Cerebellar nuclear complex (tissue), 1 donor: ENCODE measurements around the gene DIPK1A.
"Not testable (repeated sequence)": the region's sequence is repeated elsewhere in the genome, so short reads cannot be mapped to it uniquely, and the experiment has no call there.

ENCODE experiments used
- DNase-seq, 2 experiments: peaks; one replicate each; lab custom pipeline; 2025; lab: John Stamatoyannopoulos, UW

The DIPK1A gene

DNA sequence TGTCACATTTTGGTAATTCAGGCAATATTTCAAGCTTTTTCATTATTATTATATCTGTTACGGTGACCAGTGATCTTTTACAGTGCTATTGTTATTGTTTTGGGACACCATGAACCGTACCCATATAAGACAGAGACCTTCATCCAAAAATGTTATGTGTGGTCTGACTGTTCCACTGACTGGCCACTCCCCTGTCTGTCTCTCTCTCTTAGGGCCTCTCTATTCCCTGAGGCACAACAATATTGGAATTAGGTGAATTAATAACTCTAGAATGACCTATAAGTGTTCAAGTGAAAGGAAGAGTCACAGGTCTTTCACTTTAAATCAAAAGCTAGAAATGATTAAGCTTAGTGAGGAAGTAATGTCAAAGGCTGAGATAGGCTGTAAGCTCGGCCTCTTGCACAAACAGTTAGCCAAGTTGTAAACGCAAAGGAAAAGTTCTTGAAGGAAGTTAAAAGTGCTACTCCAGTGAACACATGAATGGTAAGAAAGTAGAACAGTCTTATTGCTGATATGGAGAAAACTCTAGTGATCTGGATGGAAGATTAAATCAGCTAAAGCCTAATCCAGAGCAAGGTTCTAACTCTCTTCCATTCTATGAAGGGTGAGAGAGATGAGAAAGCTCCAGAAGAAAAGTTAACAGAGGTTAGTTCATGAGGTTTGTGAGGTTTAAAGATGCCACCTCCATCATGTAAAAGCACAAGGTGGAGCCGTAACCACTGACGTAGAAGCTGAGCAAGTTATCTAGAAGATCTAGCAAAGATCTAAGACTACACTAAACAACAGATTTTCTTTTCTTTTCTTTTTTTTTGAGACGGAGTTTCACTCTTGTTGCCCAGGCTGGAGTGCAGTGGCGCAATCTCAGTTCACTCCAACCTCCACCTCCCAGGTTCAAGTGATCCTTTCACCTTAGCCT lies 19.7 kb upstream of the DIPK1A start:
- no peak for DNase-seq

DNA sequence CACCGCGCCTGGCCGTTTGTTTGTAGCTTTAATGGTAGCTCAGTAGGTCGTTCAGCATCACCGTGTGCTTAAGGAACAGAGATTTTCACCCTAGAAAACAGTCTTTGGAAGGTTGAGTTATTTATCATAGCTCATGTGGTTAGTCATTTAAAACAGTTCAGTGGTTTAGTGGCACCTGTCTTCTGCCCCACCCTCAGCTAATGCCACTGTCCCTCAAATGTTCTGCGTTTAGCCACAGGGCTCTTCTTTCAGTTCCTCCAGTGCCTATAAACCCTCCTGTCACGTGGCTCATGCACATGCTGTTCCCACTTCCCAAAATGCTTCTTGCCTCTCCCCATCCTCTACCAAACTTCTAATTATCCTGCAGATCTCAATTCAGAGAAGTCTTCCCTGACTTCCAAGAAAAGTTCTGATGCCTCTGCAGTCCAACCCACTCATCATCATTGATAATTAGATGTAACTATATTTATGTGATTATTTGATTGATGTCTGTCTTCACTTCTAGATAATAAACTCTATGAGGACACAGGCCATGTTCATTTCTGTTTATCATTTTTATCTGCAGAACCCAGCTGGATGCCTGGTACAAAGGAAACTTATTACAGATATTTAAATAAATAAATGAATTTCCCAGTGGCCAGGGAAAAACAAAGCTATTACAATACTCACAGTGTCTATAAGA lies 14.4 kb upstream of the DIPK1A start:
- no peak for DNase-seq

DNA sequence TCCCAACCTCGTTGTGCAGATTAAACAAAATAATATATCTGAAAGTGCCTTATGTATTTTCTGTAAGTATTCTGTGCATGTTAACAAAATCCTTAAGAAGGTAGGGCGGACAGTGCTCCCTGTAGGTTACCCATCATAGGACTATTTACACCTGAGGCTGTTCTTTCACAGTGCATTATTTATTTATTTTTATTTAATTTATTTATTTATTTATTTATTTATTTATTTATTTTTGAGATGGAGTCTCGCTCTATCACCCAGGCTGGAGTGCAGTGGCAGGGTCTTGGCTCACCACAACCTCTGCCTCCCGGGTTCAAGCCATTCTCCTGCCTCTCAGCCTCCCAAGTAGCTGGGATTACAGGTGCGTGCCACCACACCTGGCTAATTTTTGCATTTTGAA lies 12.8 kb upstream of the DIPK1A start:
- DNase-seq = not testable (repeated sequence)

DNA sequence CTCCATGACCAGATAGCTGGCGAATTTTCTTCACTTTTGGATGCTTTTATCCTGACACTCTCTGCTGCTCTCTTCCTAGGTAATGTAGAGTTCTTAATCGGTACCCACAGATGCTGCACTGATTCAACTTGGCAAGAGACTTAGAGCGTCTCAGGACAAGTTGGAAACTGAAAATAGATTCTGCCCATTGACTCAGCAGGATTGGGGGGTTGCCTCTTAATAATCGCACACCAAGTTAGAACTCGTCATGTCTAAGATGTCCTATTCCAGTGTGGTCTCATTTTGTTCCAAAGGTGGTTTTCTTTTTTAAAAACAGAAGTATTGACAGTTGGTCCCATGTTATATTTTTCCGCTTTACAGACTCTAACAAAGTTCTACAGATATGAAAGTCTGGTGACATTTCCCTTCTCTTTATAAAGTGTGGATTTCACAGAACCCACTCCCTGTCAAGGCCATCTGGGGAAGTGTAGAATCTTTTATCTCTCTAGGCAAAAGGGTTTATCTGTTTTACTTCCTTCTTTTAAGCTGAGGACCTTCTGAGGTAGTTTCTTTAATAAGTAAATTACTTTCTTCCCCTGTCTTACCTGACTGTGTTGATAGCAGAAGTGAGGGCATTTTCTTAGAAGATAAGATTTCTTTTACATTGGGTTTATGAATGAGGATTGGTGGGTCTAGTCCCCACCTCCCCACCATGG lies 12.1 kb upstream of the DIPK1A start:
- no peak for DNase-seq

DNA sequence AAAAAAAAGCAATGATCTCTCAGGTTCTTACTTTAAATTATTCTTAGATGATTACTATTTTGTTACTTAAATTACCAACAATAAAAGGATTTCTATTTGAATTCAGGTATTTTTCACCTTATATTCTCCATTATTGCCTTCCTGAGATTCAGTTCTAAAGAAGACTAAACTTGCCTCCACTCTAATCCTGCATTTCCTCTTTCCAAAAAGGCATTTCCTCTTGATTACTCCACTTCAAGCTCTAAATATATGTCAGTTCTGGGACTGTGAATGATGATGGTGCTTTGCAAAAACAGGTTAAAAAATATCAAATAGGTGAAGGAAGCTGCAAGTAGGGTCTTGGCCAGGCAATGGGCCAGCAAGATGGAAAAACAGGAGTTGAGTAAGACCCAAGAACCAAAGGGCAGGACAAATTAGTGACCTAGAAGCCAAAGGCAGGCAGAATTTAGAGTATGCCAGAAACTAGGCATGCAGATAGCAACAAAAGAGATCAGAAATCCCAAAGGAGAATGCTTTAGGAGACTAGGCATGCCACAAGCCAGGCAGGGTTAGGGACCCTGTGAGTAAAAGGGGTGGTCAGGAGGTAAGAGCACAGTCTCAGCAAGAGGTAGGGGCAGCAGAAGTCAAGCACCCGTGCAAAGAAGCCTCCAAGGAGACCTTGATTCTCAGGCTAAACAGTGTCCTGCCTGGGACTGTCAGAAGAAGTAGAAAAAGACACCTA lies 11.3 kb upstream of the DIPK1A start:
- DNase-seq = no peak

DNA sequence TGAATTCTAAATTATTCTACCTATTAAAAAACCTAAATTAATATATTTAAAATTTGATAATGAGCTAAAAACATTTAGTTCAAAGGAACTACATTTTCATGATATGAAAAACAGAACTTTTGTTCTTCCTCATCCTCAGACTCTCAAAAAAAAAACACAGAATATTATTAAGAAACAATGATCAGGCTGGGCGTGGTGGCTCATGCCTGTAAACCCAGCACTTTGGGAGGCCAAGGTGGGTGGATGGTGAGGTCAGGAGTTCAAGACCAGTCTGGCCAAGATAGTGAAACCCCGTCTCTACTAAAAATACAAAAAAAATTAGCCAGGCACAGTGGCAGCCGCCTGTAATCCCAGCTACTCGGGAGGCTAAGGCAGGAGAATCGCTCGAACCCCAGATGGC lies 10.7 kb upstream of the DIPK1A start:
- DNase-seq = not testable (repeated sequence)

DNA sequence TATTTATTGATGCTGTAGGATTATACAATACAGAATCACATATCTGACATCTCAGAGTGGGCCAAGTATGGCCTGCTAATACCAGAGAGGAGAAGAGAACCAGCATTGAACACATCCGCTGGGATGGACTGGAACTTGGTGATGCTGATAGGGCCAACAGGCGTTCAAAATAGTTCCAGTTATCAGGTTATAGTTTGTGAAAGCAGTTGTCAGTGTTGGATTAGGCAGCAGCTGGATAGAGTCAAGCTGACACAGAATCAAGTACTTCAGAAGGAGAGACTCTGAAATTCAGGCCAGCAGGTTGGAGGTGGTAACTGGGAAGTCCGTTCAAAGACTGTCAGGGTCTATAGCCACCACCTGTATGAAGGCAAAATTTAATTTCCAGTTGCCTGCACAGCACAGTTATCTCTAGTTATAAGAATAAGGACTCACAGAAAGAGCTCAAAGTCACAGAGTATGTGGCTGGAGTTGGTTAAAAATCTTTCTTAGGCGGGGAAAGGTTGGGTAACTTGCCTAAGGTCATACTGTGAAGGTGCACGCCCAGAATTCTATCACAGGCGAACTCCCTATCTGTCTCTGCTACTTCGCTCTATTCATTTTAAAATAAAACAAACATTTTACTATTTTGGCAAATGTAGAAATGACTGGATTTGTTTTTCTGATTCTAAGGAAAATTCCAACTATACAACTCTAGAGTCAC lies 9.9 kb upstream of the DIPK1A start:
- no peak for DNase-seq

DNA sequence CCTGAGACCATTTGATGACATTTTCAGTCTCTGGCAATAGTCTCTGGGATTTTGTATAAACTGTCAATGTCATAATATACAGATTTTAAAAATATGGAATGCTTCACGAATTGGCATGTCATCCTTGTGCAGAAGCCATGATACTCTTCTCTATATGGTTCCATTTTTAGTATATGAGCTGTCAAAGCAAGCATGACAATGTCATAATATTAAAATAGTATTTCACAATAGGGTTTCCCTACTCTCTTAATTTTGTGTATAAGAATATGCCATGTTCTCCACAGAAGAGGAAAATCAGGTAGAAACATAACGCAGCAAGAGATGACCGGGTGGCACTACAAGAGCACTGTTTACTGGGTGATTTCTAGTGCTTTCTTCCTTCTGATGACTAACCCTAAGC lies 8.3 kb upstream of the DIPK1A start:
- DNase-seq = no peak

DNA sequence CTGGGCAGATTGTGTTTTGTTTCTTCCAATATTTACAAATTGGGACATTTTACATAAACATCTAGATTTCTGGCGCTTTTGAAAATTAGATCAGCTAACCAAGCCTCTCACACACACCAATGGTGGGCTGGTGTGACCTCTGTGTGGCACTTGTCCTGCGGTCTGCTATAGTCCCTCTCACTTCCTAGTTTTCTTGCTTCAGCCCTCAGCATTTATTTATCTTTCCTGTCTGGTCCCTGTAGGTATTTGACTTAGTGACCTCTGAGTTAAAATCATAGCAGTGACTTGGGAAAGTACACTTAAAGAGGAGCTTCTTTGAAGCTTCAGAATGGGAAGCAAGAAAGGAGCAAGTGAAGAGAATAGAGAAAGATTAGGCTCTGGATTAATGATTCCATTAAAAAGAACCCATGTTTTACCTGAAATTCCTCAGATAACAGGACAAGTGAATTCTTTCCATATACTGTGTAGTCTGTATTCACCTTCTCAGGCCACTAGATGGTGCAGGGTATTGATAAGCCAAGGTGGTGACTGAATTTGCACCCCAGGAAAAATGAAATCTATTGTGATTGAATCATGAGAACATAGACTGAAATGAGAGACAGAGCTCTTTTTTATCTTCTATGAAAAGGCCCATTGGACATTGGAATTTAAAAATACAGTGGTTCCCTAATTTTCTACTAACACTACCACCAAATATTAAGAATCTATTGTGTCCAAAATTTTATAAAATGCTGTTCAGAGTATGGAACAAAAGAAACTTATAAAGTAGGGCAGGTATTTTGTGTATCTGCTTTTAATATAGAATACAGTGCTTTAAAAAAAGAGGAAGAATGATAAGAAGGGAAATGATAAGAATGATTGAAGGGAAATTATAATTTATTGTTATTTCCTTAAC lies 7.1 kb upstream of the DIPK1A start:
- DNase-seq = no peak

DNA sequence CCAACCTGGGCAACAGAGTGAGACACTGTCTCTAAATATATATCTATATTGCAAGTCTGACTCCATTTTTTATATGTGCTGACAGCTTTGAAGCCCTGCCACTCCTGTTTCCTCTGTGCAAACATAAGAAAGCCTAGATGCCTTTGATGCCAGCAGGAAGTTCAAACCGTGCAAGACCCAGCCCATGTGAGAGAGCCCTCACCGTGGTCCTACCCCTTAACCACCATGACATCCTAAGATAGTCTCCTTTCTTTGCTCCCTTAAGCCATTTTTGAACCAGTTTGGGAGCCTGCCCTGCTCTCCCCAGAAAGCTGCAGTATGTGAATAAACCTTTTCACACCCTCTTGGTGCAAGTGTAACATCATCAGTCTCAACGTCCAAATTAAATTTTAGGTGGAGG lies 3.7 kb upstream of the DIPK1A start:
- no peak for DNase-seq

DNA sequence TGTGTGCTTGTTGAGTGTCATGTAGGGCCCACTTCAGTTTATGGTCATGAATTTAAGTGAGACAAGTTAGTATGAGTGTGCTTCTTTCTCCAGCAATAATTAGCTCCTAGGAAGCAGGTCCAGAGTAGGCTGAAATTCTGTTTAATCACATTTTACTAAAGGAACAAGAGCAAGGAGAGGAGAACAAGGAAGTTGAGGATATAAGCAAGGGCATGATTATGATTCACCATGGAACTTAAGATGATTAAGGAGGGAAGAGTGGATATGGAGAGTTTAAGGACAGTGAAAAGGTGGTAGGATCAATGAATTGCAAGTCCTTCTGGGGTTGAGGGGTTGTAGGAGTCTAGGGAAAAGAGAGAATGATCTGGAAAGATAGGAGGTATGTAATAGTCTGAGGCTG lies 3.1 kb upstream of the DIPK1A start:
- DNase-seq = no peak

DNA sequence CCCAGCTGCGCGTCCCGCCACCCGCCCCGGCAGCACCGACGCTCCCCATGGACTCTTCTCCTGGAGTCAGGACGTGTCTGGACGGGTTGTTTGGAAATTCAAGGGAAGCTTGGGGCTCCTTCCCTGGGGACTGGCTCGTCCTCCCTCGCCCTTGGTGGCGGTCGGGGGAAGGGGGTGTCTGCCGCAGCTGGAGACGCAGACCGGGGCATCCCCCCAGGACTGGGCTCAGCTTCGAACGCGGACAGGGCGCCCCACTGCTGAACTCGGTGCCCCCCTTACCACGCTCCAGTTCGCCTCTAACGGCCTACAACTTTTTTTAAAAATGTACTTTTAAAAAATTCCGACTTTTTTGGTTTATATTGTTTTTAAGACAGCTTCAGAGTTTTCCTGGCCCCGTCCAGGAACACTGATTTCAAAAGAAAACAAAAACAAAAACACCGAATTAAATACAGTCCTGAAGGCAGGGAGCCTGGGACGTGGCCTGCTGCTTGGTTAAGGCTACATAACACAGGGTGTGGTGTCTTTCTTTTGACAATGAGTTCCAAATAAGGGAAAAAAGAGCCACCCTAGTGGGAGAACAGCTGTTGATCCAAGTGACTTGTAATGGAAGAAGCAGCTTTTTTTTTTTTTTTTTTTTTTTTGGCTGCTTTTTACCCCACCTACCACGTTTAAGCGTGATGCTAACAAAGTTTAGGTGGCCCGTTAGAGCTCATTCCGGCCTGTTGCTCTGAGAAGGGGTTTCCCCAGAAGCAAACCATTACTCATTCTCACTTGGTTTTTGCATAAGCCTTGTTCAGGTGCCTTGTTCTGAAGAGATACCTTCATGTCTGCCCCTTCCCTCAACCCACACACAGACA lies 862 bp upstream of the DIPK1A start:
- no peak for DNase-seq

DNA sequence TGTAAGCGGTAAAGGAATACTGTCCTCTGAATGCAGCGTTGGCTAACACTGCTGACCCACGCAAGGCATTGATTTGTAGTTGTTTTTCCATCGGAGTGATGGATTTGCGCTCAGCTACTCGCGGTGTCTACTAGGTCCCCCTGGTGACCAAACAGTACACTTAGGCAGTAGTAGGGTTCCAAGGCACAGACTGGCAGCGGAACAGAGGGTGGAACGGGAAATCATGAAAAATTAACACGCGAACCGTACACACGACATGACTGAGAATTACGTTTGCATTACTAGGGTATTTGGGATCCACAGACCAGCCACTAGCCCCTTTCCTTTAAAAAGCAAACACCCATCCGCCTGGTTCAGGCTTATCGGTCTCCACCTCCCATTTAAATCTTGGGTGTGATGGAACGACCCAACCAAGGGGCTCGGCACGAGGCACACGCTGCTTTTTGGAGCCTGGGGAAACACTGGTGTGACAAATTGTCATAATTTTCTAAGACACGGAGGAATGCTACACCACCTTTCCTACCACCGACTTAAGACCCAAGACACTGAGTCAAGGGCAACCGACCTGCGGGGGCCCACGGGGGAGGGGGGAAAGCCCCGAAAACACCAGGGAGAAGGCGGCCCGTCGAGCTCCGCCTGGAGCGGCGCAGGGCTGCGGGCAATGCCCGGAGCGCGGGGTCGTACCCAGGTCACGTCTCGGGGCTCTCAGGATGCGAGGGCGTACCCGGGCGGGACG lies 699 bp downstream of the DIPK1A start:
- DNase-seq = peak in 1 of 2 experiments; percentile 65

DNA sequence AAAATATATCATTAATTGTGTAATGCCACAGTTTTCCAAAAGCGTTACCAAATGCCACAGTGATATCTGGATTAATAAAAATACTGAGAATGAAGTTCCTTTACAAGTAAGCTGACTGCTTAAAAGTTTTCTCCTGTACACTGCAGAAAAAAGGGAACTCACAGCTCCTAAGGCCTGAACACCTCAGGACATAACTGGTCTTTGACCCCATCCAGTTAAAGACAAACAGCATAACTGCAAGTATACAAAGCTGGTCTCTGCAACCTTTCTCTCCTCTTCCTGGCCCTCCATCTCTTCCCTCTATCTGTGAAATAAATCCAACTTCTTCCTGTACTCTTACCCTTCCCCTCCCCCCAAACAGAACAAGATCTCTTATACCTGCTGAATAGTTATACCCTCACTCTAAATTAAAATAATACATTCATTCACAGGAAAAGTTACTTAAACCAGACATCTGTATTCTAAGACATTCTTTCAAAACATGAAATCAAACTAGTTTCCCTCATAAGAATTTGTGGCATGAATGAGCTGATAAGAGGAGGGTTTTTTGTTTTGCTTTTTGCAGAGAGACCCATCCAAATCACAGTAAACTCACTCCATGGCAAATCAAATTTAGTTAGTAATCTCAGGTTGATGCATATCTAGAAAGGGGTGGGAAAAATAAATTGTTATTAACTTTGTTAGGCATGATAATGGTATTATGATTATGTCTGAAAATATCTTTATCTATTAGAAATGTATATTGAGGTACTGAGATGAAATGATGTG lies 2.9 kb downstream of the DIPK1A start:
- DNase-seq = no peak

DNA sequence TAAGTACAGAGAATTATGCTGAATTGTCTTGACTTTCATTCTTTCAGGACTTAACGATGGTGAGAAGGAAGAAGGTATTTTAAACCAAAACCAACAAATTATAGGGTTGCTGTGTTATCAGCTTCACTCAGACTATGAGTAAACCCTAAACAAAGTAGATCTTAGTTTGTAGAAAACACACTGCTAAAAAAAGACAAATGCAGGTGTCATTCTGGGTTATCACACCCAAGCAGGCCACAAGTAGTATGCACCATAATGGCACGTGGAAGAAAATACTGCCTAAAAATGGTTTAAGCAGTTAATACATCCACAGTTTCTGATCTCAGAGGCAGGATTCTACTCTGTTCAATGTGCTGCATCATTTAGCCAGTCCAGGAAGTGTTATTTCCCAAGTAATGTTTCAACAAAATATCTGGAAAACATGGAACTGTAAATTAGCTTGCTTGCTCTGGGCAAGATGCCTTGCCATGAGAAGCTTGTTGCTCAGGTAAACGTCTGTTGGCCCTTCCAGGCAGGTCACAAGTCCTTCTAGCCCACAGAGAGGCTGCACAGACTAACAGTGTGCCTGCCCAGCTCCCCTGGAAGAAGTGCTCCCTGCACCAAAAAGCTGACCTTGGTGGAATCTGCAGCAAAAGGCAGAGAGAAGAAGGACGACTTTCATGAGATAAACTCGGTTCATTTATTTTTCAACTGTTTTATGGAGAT lies 4.1 kb downstream of the DIPK1A start:
- no peak for DNase-seq

DNA sequence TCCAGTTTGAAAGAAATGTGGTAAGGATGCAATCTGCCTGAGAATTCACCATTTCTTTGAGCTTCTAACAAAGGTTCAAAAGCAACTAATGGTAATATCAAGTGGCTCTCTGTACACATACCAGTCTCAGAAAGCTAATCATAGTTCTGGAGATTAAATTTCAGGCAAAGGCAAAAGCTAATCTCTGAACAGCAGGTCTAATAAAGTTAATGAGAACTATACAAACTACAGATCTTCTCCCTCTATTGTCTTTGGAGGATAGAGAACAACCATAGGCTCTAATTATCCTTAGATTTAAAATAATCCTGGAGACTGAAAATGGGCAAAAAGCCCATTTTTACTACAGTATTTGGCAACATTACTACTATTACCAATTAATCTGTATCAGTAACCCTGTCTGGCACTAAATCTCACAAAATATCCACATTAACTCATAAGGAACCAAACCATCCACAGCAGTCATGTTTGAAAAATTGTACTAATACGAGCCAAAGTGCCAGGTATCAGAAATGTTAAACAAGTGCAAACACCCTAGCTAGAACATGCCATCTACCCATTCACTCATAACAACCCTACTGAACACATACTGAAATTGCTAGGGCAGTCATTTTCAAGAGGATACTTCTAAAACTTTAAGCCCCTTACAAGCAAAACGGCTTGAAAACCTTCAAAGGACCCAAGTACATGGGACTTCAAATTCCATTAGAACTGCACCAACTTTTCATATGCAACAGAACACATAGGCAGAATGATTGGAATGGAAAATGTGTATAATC lies 4.8 kb downstream of the DIPK1A start:
- DNase-seq = no peak

DNA sequence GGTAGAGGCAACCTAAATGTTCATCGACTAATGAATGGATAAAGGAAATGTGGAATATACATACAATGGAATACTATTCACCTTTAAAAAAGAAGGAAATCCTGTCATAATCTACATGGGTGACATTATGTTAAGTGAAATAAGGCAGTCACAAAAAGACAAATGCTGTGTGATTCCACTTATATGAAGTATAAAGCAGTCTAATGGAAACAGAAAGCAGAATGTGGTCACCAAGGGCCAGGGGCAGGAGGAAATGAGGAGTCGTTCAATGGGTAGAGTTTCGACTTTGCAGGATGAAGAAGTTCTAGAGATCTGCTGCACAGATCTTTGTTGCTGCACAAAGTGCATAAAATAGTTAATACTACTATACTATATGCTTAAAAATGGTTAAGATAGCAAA lies 7.8 kb downstream of the DIPK1A start:
- DNase-seq = no peak
